ENCODE results near the gene ERBB4.

ERBB4 gene

DNA sequence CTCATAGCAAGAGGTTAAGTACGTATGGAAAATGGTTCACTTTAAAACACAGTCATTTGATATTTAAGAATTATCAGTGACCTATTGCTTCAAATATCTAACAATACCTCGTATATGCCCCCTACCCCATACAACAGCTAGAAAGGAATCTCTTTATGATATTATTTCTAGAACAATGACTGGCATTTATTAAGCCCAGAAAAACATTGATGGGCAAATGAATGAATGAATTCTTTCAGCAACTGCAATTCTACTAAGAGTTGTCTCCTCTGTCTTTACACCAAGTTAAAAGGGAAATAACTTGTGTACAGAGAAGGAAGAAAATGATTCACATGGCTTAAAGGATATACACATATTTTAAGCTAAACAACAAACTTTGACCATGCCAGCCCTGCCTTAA is 384.7 kb downstream of the ERBB4 start:
- TF ChIP-seq, protein P1, sequence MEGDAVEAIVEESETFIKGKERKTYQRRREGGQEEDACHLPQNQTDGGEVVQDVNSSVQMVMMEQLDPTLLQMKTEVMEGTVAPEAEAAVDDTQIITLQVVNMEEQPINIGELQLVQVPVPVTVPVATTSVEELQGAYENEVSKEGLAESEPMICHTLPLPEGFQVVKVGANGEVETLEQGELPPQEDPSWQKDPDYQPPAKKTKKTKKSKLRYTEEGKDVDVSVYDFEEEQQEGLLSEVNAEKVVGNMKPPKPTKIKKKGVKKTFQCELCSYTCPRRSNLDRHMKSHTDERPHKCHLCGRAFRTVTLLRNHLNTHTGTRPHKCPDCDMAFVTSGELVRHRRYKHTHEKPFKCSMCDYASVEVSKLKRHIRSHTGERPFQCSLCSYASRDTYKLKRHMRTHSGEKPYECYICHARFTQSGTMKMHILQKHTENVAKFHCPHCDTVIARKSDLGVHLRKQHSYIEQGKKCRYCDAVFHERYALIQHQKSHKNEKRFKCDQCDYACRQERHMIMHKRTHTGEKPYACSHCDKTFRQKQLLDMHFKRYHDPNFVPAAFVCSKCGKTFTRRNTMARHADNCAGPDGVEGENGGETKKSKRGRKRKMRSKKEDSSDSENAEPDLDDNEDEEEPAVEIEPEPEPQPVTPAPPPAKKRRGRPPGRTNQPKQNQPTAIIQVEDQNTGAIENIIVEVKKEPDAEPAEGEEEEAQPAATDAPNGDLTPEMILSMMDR (IDR thresholded peaks at IDR 0.05; ENCODE audit: low read depth, low read length), result no peak
- DNase-seq (ENCODE audit: extremely low read depth, low read depth), result no peak

- TF ChIP-seq, protein P1 (IDR thresholded peaks at IDR 0.05; ENCODE audit: low read depth, low read length), result peak; percentile 47
- no peak for DNase-seq (ENCODE audit: extremely low read depth, low read depth)
Observed at GRCh38 chr2:212147921-212148513, 390.6 kb downstream of the ERBB4 start.

- TF ChIP-seq, protein P1 (IDR thresholded peaks at IDR 0.05; ENCODE audit: low read depth, low read length), result no peak
- DNase-seq (ENCODE audit: extremely low read depth, low read depth), result no peak
Observed at GRCh38 chr2:212146416-212146815, 392.2 kb downstream of the ERBB4 start.

GRCh38 chr2:212145121-212145520 is 393.5 kb downstream of the ERBB4 start:
- DNase-seq (ENCODE audit: extremely low read depth, low read depth), result no peak
- TF ChIP-seq, protein P1 (IDR thresholded peaks at IDR 0.05; ENCODE audit: low read depth, low read length), result no peak

DNA sequence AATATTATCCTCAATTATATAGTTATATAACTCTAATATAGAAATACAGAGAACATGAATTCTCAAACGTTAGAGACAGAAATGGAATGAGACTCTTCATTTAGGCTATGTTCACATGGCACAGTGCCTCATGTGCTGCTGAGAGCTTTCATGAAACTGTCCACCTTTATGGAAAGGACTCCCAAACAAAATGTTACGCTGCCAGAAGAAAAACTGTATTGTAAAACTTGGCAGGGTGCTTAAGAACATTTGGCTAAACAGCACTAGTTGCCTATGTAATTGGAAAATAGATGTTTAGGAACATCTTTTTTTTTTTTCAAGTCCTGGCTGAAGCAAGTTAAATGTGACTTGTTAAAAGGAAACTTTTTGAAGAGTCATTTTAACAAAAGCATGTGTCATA is 396.0 kb downstream of the ERBB4 start:
- no peak for DNase-seq (ENCODE audit: extremely low read depth, low read depth)
- TF ChIP-seq, protein P1 (IDR thresholded peaks at IDR 0.05; ENCODE audit: low read depth, low read length), result no peak

DNA sequence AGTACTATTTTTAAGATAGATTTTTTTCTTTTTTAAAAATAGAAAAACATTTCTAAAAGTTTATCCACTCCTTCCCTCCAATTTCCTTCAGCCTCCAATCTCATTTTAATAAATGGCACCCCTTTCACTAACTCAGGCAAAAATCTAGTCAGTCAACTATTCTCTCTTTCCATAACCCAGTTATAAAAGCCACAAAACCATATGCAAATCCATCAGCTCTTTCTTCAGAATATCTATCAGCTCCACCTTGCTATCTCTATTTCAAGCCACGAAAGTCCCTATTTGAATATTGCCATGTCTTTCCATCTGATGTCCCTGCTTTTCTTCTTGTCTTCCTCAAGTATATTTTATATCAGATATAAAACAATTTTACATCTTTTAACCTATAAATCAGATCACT is 397.1 kb downstream of the ERBB4 start:
- no peak for DNase-seq (ENCODE audit: extremely low read depth, low read depth)
- TF ChIP-seq, protein P1 (IDR thresholded peaks at IDR 0.05; ENCODE audit: low read depth, low read length), result no peak

GRCh38 chr2:212136216-212136795 is 402.3 kb downstream of the ERBB4 start:
- DNase-seq (ENCODE audit: extremely low read depth, low read depth), result no peak
- TF ChIP-seq, protein P1 (IDR thresholded peaks at IDR 0.05; ENCODE audit: low read depth, low read length), result no peak

All from AG09319 (cell line).